ENCODE data around the gene ARL6IP4.

The ARL6IP4 gene

GRCh38 chr12:122979001-122979907 lies 1.2 kb upstream of the ARL6IP4 start:
- no peak for DNase-seq

- DNase-seq, result no peak
These were observed 636 bp upstream of the ARL6IP4 start for GRCh38 chr12:122979908-122980182.

GRCh38 chr12:122981036-122981471 lies 573 bp downstream of the ARL6IP4 start:
- DNase-seq, result no peak

GRCh38 chr12:122981587-122982476 lies 1.4 kb downstream of the ARL6IP4 start:
- no peak for DNase-seq

- DNase-seq, result no peak
These were observed 2.0 kb downstream of the ARL6IP4 start for GRCh38 chr12:122982477-122982815.

- no peak for DNase-seq
These were observed 2.7 kb downstream of the ARL6IP4 start for GRCh38 chr12:122982963-122983788.

GRCh38 chr12:122983789-122984515 lies 3.5 kb downstream of the ARL6IP4 start:
- DNase-seq, result no peak

- no peak for DNase-seq
These were observed 4.3 kb downstream of the ARL6IP4 start for GRCh38 chr12:122984612-122985337.

GRCh38 chr12:122985338-122986257 lies 5.1 kb downstream of the ARL6IP4 start:
- DNase-seq, result no peak

- no peak for DNase-seq
These were observed 5.9 kb downstream of the ARL6IP4 start for GRCh38 chr12:122986258-122986871.

- DNase-seq, result no peak
These were observed 6.8 kb downstream of the ARL6IP4 start for GRCh38 chr12:122987086-122987951.

GRCh38 chr12:122988036-122988435 lies 7.6 kb downstream of the ARL6IP4 start:
- no peak for DNase-seq

- no peak for DNase-seq
These were observed 8.2 kb downstream of the ARL6IP4 start for GRCh38 chr12:122988612-122989212.

GRCh38 chr12:122989225-122989839 lies 8.9 kb downstream of the ARL6IP4 start:
- no peak for DNase-seq

- no peak for DNase-seq
These were observed 9.5 kb downstream of the ARL6IP4 start for GRCh38 chr12:122989874-122990419.

GRCh38 chr12:122990561-122990960 lies 10.1 kb downstream of the ARL6IP4 start:
- no peak for DNase-seq

- no peak for DNase-seq
These were observed 10.6 kb downstream of the ARL6IP4 start for GRCh38 chr12:122990961-122991622.

Measured in NK-92 treated with Interleukin-12 subunit alpha and Interleukin-12 subunit beta, amount 100 ng/mL, for 24 hours (cell line).